SH-SY5Y (cell line): ENCODE results near the gene ARHGEF37.

Source experiments
- GATA2 ChIP-seq: IDR thresholded peaks from 2 replicates; pipeline ENCODE4 v1.6.1; 2011; ENCODE audit warnings: mild to moderate bottlenecking, low read depth, low read length
- GATA3 ChIP-seq: IDR thresholded peaks from 2 replicates; pipeline ENCODE4 v1.6.1; 2011; ENCODE audit warnings: low read depth, mild to moderate bottlenecking, low read length, moderate library complexity

GRCh38 chr5:149627070-149627469 lies 45.8 kb downstream of the ARHGEF37 start:
- no peak for TF ChIP-seq GATA3
- no peak for TF ChIP-seq GATA2
